GM21390 (cell line): ENCODE results near the gene KCNK5.

Experiments
- ATAC-seq: cut with Tn5 transposase; IDR thresholded peaks from one replicate; pipeline ENCODE4 v1.9.1; 2021; ENCODE audit not compliant: unreplicated experiment

KCNK5 gene, protein sequence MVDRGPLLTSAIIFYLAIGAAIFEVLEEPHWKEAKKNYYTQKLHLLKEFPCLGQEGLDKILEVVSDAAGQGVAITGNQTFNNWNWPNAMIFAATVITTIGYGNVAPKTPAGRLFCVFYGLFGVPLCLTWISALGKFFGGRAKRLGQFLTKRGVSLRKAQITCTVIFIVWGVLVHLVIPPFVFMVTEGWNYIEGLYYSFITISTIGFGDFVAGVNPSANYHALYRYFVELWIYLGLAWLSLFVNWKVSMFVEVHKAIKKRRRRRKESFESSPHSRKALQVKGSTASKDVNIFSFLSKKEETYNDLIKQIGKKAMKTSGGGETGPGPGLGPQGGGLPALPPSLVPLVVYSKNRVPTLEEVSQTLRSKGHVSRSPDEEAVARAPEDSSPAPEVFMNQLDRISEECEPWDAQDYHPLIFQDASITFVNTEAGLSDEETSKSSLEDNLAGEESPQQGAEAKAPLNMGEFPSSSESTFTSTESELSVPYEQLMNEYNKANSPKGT

DNA sequence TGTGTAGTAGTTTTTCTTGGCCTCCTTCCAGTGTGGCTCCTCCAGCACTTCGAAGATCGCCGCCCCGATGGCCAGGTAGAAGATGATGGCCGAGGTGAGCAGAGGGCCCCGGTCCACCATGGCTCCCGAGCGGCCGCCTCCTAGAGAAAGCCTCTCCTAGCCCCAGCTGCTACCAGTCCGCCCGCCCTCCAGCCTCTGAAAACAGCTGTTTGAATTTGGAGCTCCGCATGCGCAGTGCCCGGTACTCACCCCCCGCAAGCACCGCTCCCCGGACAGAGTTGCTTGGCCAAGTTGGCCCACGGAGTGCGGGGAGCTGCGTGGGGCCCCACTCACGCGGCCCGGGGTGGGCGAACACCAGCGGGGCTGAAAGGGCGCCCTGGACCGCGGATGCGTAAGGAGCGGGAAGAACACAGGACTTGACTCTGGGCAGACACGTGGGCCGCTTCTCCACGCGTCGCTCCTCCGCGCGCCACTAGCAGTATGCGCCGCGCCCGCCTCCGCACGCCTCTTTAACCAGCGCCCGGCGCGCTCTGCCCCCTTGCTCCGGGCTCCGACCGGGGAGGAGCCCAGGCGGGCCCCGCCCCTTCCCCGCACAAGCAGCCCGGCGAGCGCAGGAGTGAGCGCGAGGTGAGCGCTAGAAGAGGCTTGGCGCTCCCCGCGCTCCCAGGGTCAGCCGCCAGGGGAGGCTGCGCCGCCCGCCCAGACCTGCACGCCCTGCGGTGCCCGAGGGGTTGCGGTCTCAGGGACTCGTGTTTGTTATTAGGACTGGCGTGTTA is at the start of gene KCNK5:
Gene KCNK5 (minus strand): TSS at position 484 of the 776 bp plus-strand sequence. CDS start 364 bp downstream, at position 120.
- peak; percentile 78 for ATAC-seq

DNA sequence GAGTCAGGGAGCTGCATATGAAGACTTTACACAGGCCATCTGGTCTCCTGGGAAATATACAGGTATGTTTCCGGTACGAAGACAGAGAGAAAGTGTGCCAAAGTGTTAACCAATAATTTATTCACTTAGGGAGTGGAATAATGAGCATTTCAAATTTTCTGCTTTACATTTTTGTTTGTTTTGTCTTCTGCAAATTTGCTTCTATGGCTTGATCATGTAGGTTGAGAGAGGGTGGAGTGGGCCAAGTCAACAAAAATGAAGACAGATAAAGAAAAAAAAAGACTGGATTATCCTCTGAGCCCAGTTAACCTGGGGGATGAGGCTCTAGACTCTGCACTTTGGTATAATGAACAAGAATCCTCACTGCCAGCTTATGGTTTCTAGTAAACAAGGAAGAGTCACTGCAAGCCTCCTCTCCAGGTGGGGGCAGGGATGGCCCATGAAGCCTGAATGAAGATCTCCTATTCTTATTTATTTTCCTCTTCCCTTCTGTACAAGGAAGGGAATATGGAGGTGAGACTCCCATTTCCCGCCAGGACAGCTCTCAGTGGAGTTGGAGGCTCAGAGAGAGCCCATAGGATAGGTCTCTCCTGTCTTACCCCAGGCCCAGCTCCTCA is 47.2 kb upstream of the KCNK5 start:
- ATAC-seq = no peak

DNA sequence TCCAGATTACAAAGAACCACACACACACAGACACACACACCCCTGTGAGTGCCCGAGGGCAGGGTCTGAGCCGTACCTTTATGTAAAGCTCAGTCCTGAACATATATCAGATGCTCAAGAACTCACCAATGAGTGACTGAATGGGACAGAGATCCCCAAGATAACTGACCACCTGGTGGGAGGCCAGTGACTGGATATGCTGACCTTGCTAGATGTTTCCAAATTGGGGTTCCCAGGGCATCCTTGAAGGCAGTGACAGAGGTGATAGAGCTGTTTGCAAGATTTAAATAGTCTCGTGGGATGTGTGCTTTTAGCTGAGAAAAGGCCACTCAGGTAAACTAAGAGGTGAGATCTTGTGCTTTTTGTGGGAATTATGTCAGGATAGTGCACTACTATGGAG is 45.6 kb upstream of the KCNK5 start:
- ATAC-seq = no peak

DNA sequence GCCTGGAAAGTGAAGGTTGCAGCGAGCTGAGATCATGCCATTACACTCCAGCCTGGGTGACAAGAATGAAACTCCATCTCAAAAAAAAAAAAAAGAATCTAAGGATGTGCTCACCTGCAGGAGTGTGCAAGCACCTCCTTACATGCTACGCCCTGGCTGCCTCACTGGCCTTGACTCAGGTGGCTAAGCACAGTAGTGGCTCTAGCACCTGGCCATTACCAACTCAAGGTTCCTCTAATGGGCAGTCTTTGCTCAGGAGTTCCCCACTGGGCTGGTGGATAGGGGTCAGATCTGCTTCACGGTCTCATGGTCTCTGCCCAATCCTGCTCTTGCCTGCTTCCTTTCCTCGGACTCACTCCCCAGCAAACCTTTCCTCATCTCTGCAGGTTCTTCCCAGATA is 45.2 kb upstream of the KCNK5 start:
- ATAC-seq = no peak

DNA sequence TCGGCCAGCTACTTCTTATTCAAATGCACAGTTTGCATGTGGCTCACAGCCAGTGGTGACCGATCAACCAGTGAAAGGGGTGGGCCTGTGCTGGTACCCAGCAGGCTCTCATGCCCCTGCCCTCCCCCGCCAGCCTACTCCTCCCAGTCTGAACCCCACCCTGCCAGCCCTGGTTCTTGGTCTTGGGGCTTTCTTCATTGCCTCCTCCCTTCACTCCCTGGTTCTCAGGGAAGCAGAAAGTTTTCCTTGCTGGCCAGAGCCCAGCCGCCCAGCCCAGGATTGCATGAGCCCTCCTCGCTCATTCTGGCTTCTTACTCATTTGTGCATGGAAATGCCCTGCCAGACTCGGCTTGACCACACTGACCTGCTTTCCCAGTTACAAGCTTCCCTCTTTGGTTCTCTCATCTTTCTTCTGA is 44.1 kb upstream of the KCNK5 start:
- no peak for ATAC-seq

DNA sequence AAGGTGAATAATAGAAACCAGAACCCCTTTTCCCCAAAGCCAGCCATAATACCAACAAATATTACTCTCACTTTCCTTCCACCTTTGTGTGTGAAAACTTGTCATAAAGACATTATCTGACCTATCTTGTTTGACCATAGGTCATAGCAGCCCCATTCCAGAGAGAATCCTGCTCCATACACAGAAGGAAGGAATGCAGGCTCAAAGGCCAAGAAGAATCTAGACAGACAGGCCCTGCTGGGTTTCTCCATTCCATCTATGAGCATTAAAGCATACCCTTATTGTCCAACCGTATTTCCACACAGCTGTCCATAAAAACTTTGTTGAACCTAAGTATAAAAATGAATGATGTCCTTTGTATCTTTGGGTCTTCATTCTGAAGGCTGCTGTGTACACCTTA is 40.7 kb upstream of the KCNK5 start:
- no peak for ATAC-seq

DNA sequence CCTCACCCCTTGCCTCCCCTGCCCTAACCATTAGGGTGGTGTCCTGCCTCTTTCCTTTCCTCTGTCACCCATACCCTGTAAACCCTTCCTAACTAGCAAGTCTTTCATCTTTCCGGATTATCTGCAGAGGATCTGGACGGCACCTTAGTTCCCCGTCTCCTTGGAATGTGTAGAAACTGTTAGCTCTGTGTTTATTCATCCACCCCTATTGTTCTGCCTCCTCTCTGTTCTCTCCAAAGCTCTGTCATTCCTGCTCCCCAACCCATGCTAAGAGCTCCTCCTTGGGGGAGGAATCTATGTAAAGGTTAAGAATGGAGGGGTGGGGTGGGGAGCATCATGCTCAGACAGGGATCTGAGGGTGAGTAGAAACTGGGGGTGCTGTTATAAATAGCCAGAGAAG is 39.4 kb upstream of the KCNK5 start:
- ATAC-seq = no peak

DNA sequence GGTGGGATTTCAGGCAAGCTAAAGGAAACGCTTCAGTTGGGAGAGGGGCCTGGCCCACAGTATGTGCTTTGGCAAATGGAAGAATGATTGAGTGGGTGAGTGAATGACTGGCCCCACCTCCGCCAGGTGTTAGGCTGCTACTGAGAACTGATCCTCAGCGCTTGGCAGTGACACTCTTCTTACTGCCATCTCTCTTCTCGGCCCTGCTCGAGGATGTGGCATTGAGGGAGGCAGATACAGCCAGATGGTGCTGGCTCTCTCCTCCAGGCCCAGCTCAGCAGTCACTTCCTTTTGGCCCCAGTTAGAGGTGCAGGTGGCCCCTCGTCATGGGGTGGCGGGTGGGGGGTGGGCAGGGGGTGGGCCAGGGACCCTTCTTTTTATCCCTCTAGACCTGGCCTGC is 38.9 kb upstream of the KCNK5 start:
- no peak for ATAC-seq

DNA sequence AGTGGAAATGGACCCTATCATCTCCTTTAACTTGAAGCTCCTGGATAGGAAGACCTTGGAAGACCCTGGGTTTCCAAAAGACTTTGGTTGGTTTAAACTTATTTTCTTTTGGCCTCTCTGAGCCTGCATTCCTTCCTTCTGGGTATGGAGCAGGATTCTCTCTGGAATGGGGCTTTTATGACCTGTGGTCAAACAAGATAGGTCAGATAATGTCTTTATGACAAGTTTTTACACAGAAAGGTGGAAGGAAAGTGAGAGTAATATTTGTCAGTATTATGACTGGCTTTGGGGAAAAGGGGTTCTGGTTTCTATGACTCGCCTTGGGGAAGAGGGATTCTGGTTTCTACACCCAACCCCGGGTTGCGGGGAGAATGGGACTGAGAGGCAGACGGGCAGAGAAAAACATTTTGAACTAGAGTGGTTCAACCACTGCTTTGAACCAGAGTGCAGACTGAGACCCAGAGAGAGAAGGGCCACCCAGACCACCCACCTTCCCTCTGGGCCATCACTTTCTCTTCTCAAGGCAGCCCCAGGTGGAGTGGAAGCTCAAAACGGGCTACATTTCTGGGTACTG is 37.6 kb upstream of the KCNK5 start:
- ATAC-seq = no peak

DNA sequence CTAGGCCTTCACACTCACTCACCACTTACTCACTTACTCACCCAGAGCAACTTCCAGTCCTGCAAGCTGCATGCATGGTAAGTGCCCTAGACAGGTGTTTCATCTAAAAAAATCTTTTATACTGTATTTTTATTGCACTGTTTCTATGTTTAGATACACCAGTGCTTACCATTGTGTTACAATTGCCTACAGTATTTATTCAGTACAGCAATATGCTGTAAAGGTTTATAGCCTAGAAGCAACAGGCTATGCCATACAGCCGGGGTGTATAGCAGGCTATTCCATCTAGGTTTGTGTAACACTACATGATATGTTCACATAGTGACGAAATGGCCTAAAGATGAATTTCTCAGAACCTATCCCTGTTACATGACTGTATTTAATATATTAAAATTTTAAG is 37.1 kb upstream of the KCNK5 start:
- no peak for ATAC-seq

DNA sequence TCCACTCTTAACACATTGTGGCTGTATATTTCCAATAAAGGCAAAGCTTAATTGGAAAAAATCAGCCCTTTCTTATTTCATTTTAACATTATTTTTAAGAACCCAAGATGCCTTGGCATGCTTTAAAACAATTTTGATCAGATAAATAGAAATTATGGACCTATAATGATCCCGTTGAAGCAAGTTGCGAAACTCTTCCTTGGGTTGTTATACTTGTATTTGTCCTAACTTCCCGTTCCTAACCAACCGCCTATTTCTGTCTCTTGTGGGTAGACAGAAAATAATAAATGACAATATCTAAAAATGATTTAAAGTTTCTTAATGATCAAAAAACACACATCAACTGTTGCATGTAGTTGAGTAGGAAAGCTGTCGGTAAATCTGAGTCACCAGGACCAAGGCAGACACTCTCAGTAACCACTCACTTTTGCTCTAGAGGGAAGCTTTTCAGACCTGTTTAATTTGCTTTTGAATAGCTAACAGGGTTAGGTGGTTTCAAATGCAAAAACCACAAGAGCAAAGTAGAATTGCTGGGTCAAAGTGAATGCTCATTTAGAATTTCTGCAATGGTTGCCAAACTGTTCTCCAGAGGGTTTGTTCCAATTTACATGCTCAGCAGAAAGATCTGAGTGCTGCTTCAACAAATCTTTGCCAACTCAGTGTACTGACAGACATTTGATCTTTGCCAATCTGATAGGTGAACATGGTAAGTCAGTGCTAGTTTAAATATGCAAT is 34.2 kb upstream of the KCNK5 start:
- no peak for ATAC-seq

DNA sequence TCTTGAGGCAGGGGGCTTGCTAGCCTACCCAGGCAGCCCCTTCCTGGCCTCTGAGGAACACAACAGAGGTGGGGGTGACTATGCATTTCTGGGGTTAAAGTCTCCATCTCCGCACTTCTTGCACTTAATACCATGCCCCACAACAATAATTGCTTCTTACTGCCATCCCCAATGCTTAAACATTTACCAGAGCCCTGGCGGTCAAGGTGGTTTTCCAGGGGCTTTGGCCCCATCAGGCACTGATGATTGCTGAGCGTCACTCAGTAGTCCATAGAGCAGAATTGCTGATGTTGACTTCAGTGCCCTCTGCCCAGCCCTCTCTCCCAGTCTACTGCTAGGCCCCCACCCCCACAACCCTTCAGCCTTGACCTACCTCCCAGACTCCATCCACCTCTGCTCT is 32.5 kb upstream of the KCNK5 start:
- ATAC-seq = no peak

DNA sequence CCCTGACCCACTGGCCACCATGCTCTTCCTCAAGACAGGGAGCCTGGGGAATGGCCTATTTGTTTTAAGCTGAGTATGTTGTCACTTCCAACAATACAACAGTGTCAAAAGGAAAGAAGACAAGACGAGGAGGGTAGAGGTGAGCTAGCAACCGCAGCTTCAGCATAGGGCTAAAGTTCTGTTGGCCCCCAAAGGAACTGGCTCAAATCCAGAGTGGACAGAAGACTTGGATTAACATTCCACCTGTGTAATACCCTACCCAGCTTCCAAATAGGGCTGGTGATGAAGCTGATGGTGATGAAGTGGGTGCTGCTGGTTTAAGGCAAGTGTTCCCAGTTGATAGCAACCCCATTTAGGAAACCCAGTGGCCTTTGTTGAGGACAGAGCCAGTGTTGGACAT is 31.7 kb upstream of the KCNK5 start:
- ATAC-seq = no peak

DNA sequence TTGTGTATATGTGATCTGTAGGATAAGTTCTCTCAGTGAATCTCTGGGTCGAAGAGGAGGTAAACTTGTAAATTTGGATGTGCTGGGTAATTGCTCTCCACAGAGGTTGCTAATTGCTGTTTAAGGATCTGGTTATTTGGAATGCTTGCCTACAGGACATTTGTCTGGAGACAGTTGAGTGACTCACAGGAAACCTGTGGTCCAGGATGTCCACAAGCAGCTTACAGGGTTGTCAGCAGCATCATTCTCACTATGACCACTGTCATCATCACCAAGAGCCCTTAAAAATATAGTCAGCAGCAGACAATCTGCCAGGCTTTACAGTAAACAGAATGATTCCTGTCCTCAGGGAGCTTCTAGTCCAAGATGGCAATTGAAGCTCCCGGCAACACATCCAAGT is 31.2 kb upstream of the KCNK5 start:
- no peak for ATAC-seq

DNA sequence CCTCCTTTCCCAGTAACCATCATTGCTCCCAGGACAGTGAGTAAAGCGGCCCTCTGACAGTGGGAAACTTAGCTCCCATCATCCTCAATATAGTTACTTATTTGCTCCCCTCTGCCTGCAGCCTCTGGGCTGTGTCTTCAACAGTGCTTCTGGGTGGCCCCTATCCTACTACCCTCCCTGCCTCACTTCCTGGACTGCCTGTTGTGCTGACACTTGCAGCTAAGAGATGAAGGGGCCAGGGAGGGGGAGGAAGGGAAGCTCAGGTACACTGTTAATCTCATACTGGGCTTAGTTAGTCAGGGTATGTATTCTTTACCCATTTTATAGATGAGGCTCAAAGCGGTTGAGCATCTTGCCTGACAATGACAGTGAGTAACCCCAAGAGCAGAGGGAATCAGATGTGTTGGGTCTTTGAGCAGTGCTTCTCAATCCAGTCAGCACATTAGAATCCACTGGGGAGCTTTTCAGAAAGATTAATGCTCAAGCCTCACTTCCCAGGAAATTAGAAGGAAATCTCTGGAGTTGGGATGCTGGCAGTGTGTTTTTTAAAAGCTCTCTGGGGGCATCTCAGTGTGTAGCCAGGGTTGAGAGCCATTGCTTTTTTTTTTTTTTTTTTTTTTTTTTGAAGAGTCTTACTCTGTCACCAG is 27.1 kb upstream of the KCNK5 start:
- ATAC-seq = no peak

DNA sequence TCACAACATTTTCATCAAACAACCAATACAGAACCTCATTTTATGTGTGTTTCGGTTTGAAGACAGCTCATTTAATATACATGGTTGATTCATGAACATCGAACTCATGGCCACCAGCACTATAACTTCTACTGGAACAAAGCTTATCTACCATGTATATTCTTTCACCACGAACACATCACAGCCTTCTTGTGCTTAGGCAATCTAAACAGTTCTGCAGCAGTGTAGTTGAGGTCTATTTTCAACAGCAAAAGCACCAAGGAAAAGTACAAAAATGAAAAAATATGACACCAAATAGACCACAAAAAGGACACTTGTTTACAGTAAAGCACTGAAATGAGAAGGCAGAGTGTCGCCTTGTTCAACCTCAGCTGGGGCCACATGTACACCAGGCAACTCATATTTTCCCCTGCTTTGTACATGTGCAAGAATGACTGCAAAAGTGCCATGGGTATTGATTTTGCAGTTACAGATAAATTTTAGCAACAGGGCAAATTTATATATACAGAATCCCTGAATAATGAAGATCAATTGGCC is 25.8 kb upstream of the KCNK5 start:
- no peak for ATAC-seq

DNA sequence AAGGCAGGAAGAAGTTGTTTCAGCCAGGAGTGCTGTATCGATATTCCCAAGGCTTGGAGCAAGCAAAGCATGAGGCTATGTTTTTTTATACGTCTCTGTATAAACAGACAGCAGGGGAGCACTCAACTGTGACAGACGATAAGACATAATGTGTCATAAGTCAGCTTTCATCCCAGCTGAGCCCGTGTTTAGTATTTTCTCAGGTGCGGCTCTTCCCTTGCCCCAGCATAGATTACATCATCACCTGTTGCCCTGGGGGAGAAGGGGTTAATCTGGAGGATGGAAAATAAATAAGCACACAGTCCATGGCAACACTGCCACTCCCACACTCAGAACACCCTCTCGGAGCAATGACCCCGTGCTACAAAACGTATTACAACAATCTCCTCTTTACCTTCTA is 22.1 kb upstream of the KCNK5 start:
- no peak for ATAC-seq

DNA sequence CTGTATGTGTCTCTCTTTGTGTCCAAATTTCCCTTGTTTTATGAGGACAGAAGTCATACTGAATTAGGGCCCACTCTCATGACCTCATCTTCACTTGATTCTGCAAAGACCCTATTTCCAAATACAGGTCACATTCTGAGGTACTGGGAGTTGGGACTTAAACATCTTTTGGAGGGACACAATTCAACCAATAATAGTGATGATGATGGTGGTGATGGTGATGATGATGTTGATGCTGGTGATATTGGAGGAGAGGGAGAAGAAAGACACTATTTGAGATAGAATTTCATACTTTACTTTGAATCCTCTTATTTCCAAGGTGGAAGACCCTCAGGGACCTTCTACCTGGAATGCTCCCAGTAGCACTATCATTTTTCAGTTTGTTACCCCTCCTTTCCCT is 21.2 kb upstream of the KCNK5 start:
- no peak for ATAC-seq

DNA sequence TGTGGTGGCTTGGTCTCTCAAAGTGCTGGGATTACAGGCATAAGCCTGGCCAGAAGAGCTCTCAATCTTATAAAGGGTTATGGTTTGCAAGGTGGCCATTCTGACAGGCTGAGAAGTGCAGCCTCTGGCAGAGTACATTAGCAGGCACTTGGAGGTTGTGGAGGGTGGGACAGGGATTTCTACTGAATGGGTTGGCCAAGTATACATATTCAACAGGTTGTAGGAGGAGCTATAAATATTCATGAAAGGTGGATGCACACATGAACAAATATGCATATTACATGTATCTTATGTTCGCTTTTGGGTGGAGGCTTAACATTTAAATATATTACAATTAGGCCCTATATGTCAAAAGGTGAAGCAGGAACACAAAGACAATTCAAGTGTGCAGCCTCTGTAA is 20.0 kb upstream of the KCNK5 start:
- no peak for ATAC-seq

DNA sequence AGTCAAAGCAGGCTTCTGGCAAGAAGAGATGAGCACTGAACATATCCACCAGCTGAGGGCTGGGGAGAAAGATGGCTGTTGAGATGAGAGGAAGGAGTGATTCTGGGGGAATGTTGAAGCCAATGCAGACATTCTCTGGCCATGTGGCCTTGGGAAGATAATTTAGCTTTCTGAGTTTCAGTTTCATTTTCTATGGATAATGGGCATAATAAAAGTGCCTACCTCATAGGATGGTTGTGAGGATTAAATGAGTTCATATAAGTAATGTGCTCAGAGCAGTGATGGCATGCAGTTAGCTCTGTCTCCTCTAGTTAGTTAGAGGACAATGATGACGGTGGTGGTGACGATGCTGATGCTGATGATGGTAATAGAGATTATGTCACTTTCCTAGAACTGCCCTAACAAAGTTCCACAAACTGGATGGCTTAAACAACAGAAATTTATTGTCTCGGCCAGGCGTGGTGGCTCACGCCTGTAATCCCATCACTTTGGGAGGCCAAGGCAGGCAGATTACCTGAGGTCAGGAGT is 18.5 kb upstream of the KCNK5 start:
- ATAC-seq = no peak
